ENCODE data around the gene OBSL1.

DNA sequence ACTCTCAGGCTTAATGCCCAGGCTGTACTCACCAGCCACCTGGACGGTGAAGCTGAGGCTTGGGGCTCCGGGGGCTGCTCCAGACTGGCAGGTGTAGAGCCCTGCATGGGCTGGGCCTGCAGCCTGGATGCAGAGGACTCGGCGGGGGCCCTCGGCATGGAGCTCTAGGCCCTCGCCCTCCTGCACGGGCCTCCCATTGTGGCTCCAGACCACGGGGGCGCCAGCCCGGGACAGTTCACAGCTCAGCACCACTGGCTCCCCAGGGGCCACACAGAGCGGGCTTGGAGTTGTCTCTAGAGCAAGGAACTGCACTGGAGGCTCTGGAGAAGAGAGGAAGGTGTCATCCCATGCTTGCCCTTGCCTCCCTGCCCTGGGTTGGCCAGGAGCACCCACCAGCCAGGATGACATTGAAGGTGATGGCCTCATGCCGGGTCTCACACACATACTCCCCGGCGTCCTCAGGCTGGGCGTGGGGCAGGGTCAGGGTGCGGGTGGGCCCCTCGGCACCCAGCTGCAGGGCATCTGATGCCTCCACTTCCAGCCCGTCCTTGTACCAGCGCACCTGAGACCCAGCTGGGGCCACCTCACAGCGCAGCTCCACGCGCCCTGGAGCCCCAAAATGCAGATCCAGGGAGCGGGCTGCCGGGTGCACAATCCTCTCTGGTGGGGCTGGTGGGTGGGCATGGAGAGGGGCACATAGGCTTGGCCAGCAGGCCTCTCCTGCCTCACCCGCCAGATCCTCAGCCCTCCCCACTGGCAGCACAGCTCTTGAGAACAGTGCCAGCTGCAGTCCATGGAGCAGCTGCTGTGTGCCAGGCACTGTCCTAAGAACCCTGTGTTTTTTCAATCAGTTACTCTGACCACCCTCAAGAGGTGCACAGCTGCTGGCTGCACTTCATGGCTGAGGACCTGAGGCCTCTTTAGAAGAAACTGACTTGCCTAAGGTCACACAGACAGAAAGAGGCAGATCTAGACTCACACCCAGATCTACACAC is 13.3 kb downstream of the OBSL1 start:
- TF ChIP-seq, protein P1, sequence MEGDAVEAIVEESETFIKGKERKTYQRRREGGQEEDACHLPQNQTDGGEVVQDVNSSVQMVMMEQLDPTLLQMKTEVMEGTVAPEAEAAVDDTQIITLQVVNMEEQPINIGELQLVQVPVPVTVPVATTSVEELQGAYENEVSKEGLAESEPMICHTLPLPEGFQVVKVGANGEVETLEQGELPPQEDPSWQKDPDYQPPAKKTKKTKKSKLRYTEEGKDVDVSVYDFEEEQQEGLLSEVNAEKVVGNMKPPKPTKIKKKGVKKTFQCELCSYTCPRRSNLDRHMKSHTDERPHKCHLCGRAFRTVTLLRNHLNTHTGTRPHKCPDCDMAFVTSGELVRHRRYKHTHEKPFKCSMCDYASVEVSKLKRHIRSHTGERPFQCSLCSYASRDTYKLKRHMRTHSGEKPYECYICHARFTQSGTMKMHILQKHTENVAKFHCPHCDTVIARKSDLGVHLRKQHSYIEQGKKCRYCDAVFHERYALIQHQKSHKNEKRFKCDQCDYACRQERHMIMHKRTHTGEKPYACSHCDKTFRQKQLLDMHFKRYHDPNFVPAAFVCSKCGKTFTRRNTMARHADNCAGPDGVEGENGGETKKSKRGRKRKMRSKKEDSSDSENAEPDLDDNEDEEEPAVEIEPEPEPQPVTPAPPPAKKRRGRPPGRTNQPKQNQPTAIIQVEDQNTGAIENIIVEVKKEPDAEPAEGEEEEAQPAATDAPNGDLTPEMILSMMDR (IDR thresholded peaks at IDR 0.05; ENCODE audit: extremely low read depth in 1 of 2, insufficient read depth in 1 of 2, low read depth in 1 of 2, low read length in 2 of 2) = no peak
- TF ChIP-seq POLR2AphosphoS5 (IDR thresholded peaks at IDR 0.05; ENCODE audit: insufficient read depth, low read depth, low read length) = no peak
- no peak for TF ChIP-seq EZH2 (IDR thresholded peaks at IDR 0.05; ENCODE audit: borderline replicate concordance, low read depth, low read length, severe bottlenecking)
- no peak for TF ChIP-seq POLR2A (IDR thresholded peaks at IDR 0.05; ENCODE audit: low read depth, low read length)
- TF ChIP-seq, protein P2, sequence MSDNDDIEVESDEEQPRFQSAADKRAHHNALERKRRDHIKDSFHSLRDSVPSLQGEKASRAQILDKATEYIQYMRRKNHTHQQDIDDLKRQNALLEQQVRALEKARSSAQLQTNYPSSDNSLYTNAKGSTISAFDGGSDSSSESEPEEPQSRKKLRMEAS (IDR thresholded peaks at IDR 0.05; ENCODE audit: insufficient read depth, insufficient read length) = no peak

Data from endothelial cell of umbilical vein (primary cell).